HFFc6 (cell line): ENCODE data around the gene NGEF. TPM values are rescaled to one million over a fixed set of nuclear protein-coding genes. Genes with fewer than 3 reads are reported as not detected.

Experiments used
- DNase-seq: peaks from one replicate; pipeline ENCODE4 v3.0.0-alpha.2; 2018
- H3K27ac Mint-ChIP-seq: 2 replicates; pipeline ENCODE4 v1.8.0; 2020; ENCODE audit warnings: mild to moderate bottlenecking, mixed read lengths
- H3K27me3 Mint-ChIP-seq: 2 replicates; pipeline ENCODE4 v1.8.0; 2021; ENCODE audit warnings: mild to moderate bottlenecking, moderate library complexity, mixed read lengths; ENCODE audit not compliant: insufficient read depth
- H3K36me3 Mint-ChIP-seq: 2 replicates; pipeline ENCODE4 v1.8.0; 2021; ENCODE audit warnings: low read depth, mixed read lengths
- H3K4me1 Mint-ChIP-seq: 2 replicates; pipeline ENCODE4 v1.8.0; 2020; ENCODE audit warnings: low read depth, mixed read lengths
- H3K4me3 Mint-ChIP-seq: 2 replicates; pipeline ENCODE4 v1.8.0; 2020; ENCODE audit warnings: mild to moderate bottlenecking, moderate library complexity, mixed read lengths
- H3K9me3 Mint-ChIP-seq: 2 replicates; pipeline ENCODE4 v1.8.0; 2020; ENCODE audit warnings: mild to moderate bottlenecking, mixed read lengths
- CTCF ChIP-seq: fragments of 200-600 bp; sonication (generic); IDR thresholded peaks from 2 replicates; pipeline ENCODE4 v1.5.0; 2021; ENCODE audit warnings: antibody characterized with exemption, mild to moderate bottlenecking
- total RNA-seq, 6 experiments: library from RNA; stranded (reverse); fragmentation: NEBNext Ultra II Directional; extraction: Animal tissue kit (Norgen Biotek cat#: 25700); gene quantifications; 2 replicates in 1 of 6; 3 replicates in 5 of 6; pipeline ENCODE4 v1.2.3, GENCODE V29; 2021

Gene NGEF
- total RNA-seq, 6 experiments from 2014 or later: 0.20 to 0.36 (median 0.28) TPM; not detected in 3

DNA sequence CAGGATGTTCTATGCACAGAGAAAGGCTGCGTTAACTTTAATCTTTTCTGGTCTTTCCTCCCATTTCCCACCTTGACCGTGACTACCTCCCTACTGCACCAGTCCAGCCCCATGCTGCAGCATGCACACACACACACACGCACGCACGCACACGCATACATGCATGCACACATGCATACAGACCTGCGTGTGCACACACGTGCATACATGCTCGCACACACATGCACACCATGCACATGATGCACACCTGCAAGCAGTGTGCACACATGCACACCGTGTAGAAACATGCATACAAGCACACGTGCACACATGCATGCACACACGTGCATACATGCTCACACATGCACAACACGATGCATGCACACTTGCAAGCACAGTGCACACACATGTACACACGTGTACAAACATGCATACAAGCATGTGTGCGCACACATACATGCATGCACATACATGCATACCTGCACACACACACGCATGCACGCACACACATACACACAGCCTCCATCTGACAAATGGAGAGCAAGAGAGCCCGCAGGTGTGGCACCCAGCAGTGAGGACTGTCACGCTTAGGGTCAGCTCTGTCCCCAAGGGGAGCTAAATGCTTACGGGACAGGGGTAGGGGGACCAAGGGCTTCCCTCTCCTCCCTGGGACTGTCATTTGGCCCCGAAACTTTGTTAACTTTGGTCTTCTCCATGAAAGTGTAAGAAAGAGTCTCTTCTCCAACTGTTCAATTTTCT is 124.8 kb downstream of the NGEF start:
- Mint-ChIP-seq H3K36me3 (no peaks in the 10 kb centered on the region), H3K27ac (no peak overlapping the region), H3K4me3 (no peak overlapping the region), H3K9me3 (no peaks in the 10 kb centered on the region), H3K27me3 (peaks cover 19% of the 10 kb centered on the region), H3K4me1 (peaks cover 18% of the 10 kb centered on the region)
- TF ChIP-seq CTCF: no peak
- DNase-seq: no peak

DNA sequence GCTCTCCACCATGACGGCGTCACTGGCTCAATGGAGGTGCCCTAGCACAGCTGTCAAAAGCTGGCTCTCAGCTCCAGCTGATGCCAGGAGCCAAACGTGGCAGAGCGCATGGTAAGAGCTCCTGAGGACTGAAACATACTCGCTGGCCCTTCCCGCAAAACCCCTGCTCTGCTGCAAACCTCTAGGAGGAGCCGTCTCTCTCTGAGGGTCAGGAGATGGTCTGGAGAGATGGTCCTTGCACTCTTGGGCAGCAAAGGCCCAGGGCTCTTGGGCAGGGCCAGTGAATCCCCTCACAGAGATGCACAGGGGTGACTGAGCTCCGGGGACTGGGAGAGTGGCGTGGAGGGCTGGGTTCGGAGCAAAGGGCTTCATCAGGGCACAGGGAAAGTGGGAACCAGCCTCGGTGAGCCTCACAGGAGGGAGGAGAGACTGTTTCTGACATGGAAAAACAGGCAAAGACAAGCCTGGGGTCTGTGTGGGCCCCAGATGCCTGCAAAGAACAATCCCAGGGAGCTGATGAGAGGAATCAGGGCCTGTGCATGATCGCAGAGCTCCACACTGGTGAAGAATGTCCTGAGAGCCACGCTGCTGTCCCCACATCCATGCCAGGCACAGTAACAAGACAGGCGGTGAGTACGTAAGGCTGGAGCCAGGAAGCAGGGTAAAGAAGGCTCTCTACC is 125.7 kb downstream of the NGEF start:
- peaks cover 21% of the 10 kb centered on the region for H3K27me3 Mint-ChIP-seq
- H3K4me1 Mint-ChIP-seq: peaks cover 18% of the 10 kb centered on the region
- TF ChIP-seq CTCF: no peak; the same call in 1 of the 2 replicates
- no peak overlapping the region for H3K4me3 Mint-ChIP-seq
- no peak overlapping the region for H3K27ac Mint-ChIP-seq
- no peak for DNase-seq
- H3K9me3 Mint-ChIP-seq: no peaks in the 10 kb centered on the region
- no peaks in the 10 kb centered on the region for H3K36me3 Mint-ChIP-seq

DNA sequence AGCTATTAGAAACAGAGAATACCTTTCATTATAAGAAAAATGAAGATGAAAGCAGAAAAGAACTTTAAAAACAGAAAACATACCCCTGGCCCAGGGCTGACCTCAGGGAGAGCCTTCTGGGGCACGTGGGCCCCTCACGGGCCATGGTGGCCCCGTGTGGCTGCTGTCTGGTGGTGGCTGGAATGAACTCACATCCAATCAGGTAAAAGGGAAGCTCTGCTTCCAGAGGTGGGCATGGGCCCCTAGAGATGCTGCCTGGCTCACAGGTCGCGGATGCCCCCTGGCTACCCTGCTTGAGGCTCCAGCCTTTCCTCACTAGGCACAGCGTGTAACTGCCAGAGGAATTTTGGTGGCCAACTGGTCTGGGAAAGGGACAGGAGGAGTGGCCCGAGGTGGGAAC is 126.4 kb downstream of the NGEF start:
- Mint-ChIP-seq H3K27me3 (peaks cover 20% of the 10 kb centered on the region), H3K27ac (no peak overlapping the region), H3K9me3 (no peaks in the 10 kb centered on the region), H3K4me1 (peaks cover 12% of the 10 kb centered on the region), H3K4me3 (no peak overlapping the region), H3K36me3 (no peaks in the 10 kb centered on the region)
- no peak for TF ChIP-seq CTCF
- DNase-seq: no peak

GRCh38 chr2:232886176-232886575 is 126.9 kb downstream of the NGEF start:
- Mint-ChIP-seq H3K27me3 (peaks cover 20% of the 10 kb centered on the region), H3K36me3 (no peaks in the 10 kb centered on the region), H3K4me1 (peaks cover 7% of the 10 kb centered on the region), H3K4me3 (no peak overlapping the region), H3K27ac (no peak overlapping the region), H3K9me3 (no peaks in the 10 kb centered on the region)
- DNase-seq: no peak
- no peak for TF ChIP-seq CTCF

DNA sequence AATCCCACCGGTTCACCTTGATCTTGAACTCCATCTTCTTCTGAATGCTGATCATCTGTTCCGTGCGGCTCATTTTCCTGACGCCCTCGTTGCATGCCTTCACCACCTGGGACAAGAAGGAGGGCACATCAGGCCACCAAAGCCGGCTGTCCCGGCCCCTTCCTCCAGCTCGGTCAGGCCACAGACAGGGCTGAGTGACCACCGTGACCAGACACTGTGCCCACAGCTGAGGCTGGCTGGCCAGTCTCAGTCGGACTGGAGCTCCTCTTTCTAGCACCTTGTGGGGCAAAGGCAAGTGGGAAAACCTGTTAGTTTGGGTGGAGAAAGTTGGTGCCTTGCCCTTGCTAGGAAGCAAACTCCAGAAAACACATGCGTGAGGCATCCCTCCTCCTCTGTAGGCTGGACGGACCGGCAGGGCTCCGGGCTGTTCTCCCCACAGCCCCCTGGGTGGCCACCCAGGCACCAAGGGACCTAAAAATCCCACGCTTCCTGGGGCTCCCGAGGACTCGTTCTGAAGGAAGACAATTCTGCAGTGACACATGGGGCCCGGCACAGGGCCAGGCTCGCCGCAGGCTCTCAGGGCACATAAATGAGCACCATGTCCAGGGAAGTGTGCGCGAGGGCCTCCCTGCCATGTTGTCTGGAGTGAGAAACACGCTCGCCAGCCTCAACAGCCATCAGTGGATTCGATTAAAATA is 127.6 kb downstream of the NGEF start:
- Mint-ChIP-seq H3K27ac (no peak overlapping the region), H3K27me3 (peaks cover 22% of the 10 kb centered on the region), H3K4me3 (no peak overlapping the region), H3K9me3 (no peaks in the 10 kb centered on the region), H3K36me3 (no peaks in the 10 kb centered on the region), H3K4me1 (no peaks in the 10 kb centered on the region)
- TF ChIP-seq CTCF: no peak
- DNase-seq: no peak
